ENCODE measurements around the gene GUCY1A1. TPM values are rescaled to one million over a fixed set of nuclear protein-coding genes. Genes with fewer than 3 reads are reported as not detected.
A peak's percentile ranks its signal among the peaks of the same experiment; 100 is the strongest.

GUCY1A1 gene
- total RNA-seq, 1 experiment from 2014 or later: 0.20 TPM

DNA sequence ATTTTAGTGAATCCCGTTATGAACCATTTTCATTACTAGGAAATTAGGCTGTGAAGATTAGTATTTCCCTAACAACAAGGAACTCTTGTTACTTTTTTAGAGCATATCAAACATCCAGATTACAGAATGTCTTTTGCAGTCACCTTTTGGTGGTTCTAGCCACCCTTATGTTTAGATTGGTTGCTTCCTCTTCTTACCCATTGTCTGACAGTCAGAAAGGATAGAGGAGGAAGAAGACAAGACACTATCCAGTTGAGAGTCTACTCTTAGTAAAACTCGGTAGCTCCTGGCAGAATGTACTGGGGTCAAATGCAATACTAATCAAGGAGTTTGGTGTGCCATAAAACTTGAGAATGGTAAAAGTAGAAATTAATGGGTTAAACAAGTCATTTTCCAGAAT, 1.6 kb upstream of the GUCY1A1 start:
- POLR2A ChIA-PET: no interaction called here
- TF ChIP-seq CREB1 (CRISPR knock-in tag; IDR thresholded peaks at IDR 0.05): no peak
- no peak for TF ChIP-seq NFYB (CRISPR knock-in tag; conservative IDR thresholded peaks at IDR 0.05; ENCODE audit: low read depth)
- TF ChIP-seq, protein P1, sequence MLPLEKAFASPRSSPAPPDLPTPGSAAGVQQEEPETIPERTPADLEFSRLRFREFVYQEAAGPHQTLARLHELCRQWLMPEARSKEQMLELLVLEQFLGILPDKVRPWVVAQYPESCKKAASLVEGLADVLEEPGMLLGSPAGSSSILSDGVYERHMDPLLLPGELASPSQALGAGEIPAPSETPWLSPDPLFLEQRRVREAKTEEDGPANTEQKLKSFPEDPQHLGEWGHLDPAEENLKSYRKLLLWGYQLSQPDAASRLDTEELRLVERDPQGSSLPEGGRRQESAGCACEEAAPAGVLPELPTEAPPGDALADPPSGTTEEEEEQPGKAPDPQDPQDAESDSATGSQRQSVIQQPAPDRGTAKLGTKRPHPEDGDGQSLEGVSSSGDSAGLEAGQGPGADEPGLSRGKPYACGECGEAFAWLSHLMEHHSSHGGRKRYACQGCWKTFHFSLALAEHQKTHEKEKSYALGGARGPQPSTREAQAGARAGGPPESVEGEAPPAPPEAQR (CRISPR knock-in tag; IDR thresholded peaks at IDR 0.05): no peak
- no peak for TF ChIP-seq TCF7 (CRISPR knock-in tag; IDR thresholded peaks at IDR 0.05; ENCODE audit: low read depth)
- TF ChIP-seq PRRX2 (CRISPR knock-in tag; IDR thresholded peaks at IDR 0.05): no peak
- no peak overlapping the region for H3K4me3 Mint-ChIP-seq
- CTCF ChIA-PET: no interaction called here
- no peaks in the 10 kb centered on the region for H3K36me3 Mint-ChIP-seq
- peaks cover 76% of the 10 kb centered on the region for H3K27me3 Mint-ChIP-seq (ENCODE audit: low read depth)
- DNase-seq (ENCODE audit: low spot score) (no peak), ATAC-seq (no peak)
- no peaks in the 10 kb centered on the region for H3K9me3 Mint-ChIP-seq
- peaks cover 25% of the 10 kb centered on the region for H3K4me1 Mint-ChIP-seq
- H3K27ac Mint-ChIP-seq: no peak overlapping the region

DNA sequence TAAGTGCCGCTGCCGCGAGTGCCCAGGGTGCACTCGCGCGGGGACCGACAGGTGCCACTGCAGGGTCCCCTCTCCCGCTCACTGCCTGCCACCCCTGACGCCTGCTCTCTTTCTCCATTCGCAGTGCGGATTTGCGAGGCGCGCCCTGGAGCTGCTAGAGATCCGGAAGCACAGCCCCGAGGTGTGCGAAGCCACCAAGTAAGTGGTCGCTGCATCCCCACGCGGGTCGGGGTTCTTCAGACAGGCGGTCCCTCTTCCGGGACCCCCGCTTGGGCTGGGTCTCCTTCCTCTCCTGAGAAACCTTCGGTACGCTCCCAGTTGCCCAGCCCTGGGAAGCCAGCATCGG, 547 bp downstream of the GUCY1A1 start:
- ATAC-seq: peak; percentile 62
- H3K27me3 Mint-ChIP-seq (ENCODE audit: low read depth): peaks cover 92% of the 10 kb centered on the region
- CTCF ChIA-PET: interaction anchor here (1.1 kb wide), 1 partner anchor 138 kb away, joined by 5 read pairs; no protein-coding TSS in a partner anchor

DNA sequence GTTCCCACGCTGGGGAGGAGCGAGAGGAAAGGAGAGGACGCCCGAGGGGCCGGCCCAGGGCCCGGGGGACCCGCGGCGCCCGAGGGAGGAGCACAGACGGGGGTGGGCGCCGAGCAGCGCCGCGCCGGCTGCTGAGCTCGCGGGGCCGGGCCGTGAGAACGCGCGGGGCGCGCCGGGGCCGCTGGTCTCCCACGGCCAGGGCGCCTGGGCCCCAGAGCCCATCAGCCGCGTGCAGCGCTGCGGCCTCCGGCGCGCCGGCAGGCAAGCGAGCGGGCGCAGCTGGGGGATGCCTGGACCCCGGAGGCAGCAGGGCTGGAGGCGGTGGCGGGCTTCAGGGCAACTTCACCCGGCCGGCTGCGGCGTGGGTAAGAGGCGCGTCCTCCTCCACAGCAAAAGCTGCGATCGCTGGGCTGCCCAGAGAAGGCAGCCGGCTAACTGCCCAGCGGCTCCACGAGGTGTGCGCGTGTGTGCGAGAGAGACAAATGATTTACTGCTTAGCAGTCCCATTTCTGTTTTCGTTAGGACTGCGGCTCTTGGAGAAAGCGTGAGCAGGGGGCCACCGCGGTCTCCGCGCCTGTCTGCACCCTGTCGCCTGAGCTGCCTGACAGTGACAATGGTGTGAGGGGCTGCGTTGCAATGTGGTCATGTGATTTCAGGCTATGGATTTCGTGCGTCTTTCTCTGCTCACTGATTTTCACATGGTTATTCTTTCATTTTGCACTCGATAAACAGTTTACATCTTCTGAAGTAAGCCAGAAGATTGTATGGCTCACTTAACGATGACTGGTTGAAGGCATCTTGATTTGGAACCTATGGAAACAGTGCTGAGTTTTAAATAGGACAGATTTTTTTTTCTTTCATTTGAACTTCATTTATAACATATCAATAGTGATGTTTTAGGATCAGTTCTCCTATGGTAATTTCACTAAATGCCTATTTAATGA, 1.2 kb downstream of the GUCY1A1 start:
- ChIA-PET CTCF (interaction anchor here (1.1 kb wide), 1 partner anchor 139 kb away, joined by 5 read pairs; no protein-coding TSS in a partner anchor), POLR2A (no interaction called here)
- ATAC-seq (peak; percentile 66), DNase-seq (ENCODE audit: low spot score) (peak; percentile 42)
- H3K4me3 Mint-ChIP-seq: peak overlapping the region; percentile 76
- no peak overlapping the region for H3K27ac Mint-ChIP-seq
- no peaks in the 10 kb centered on the region for H3K36me3 Mint-ChIP-seq
- H3K27me3 Mint-ChIP-seq (ENCODE audit: low read depth): peaks cover 94% of the 10 kb centered on the region
- H3K4me1 Mint-ChIP-seq: peaks cover 23% of the 10 kb centered on the region
- no peaks in the 10 kb centered on the region for H3K9me3 Mint-ChIP-seq
- TF ChIP-seq, protein P2, sequence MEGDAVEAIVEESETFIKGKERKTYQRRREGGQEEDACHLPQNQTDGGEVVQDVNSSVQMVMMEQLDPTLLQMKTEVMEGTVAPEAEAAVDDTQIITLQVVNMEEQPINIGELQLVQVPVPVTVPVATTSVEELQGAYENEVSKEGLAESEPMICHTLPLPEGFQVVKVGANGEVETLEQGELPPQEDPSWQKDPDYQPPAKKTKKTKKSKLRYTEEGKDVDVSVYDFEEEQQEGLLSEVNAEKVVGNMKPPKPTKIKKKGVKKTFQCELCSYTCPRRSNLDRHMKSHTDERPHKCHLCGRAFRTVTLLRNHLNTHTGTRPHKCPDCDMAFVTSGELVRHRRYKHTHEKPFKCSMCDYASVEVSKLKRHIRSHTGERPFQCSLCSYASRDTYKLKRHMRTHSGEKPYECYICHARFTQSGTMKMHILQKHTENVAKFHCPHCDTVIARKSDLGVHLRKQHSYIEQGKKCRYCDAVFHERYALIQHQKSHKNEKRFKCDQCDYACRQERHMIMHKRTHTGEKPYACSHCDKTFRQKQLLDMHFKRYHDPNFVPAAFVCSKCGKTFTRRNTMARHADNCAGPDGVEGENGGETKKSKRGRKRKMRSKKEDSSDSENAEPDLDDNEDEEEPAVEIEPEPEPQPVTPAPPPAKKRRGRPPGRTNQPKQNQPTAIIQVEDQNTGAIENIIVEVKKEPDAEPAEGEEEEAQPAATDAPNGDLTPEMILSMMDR (IDR thresholded peaks at IDR 0.05): no peak
- TF ChIP-seq SMAD4 (CRISPR knock-in tag; IDR thresholded peaks at IDR 0.05): no peak
- TF ChIP-seq, protein P3, sequence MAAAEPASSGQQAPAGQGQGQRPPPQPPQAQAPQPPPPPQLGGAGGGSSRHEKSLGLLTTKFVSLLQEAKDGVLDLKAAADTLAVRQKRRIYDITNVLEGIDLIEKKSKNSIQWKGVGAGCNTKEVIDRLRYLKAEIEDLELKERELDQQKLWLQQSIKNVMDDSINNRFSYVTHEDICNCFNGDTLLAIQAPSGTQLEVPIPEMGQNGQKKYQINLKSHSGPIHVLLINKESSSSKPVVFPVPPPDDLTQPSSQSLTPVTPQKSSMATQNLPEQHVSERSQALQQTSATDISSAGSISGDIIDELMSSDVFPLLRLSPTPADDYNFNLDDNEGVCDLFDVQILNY (CRISPR knock-in tag; IDR thresholded peaks at IDR 0.05): 0 out of 2 replicates have a peak, but pooled peaks have one; percentile 16
- TF ChIP-seq, protein P4, sequence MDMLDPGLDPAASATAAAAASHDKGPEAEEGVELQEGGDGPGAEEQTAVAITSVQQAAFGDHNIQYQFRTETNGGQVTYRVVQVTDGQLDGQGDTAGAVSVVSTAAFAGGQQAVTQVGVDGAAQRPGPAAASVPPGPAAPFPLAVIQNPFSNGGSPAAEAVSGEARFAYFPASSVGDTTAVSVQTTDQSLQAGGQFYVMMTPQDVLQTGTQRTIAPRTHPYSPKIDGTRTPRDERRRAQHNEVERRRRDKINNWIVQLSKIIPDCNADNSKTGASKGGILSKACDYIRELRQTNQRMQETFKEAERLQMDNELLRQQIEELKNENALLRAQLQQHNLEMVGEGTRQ (CRISPR knock-in tag; IDR thresholded peaks at IDR 0.05): peak; percentile 59
- no peak for TF ChIP-seq NFYB (CRISPR knock-in tag; conservative IDR thresholded peaks at IDR 0.05; ENCODE audit: low read depth)
- TF ChIP-seq, protein P5, sequence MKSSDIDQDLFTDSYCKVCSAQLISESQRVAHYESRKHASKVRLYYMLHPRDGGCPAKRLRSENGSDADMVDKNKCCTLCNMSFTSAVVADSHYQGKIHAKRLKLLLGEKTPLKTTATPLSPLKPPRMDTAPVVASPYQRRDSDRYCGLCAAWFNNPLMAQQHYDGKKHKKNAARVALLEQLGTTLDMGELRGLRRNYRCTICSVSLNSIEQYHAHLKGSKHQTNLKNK (CRISPR knock-in tag; IDR thresholded peaks at IDR 0.05): no peak
- no peak for TF ChIP-seq ZBTB21 (CRISPR knock-in tag; IDR thresholded peaks at IDR 0.05; ENCODE audit: borderline replicate concordance)

More for the DNA sequence above, 547 bp downstream of the GUCY1A1 start:
- H3K36me3 Mint-ChIP-seq: no peaks in the 10 kb centered on the region
- peak; percentile 38 for DNase-seq (ENCODE audit: low spot score)
- no peak overlapping the region for H3K27ac Mint-ChIP-seq
- H3K4me1 Mint-ChIP-seq: peaks cover 23% of the 10 kb centered on the region
- TF ChIP-seq, protein P3 (CRISPR knock-in tag; IDR thresholded peaks at IDR 0.05): 0 out of 2 replicates have a peak, but pooled peaks have one; percentile 19
- TF ChIP-seq, protein P6, sequence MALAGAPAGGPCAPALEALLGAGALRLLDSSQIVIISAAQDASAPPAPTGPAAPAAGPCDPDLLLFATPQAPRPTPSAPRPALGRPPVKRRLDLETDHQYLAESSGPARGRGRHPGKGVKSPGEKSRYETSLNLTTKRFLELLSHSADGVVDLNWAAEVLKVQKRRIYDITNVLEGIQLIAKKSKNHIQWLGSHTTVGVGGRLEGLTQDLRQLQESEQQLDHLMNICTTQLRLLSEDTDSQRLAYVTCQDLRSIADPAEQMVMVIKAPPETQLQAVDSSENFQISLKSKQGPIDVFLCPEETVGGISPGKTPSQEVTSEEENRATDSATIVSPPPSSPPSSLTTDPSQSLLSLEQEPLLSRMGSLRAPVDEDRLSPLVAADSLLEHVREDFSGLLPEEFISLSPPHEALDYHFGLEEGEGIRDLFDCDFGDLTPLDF (CRISPR knock-in tag; IDR thresholded peaks at IDR 0.05): no peak
- no peak for TF ChIP-seq ZNF396 (CRISPR knock-in tag; IDR thresholded peaks at IDR 0.05; ENCODE audit: borderline replicate concordance)
- no peak for TF ChIP-seq FOXK1 (CRISPR knock-in tag; IDR thresholded peaks at IDR 0.05)
- TF ChIP-seq, protein P7, sequence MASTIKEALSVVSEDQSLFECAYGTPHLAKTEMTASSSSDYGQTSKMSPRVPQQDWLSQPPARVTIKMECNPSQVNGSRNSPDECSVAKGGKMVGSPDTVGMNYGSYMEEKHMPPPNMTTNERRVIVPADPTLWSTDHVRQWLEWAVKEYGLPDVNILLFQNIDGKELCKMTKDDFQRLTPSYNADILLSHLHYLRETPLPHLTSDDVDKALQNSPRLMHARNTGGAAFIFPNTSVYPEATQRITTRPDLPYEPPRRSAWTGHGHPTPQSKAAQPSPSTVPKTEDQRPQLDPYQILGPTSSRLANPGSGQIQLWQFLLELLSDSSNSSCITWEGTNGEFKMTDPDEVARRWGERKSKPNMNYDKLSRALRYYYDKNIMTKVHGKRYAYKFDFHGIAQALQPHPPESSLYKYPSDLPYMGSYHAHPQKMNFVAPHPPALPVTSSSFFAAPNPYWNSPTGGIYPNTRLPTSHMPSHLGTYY (CRISPR knock-in tag; IDR thresholded peaks at IDR 0.05): no peak
- TF ChIP-seq TCF7 (CRISPR knock-in tag; IDR thresholded peaks at IDR 0.05; ENCODE audit: low read depth): no peak
- POLR2A ChIA-PET: no interaction called here
- no peaks in the 10 kb centered on the region for H3K9me3 Mint-ChIP-seq
- peak overlapping the region; percentile 76 for H3K4me3 Mint-ChIP-seq

Measured in WTC11 (cell line).